GM12892 (cell line): ENCODE results near the gene DHCR7.

Experiments used
- POLR2A ChIP-seq: IDR thresholded peaks from 2 replicates; pipeline ENCODE4 v1.6.1; 2011; ENCODE audit warnings: low read depth, low read length, control low read depth
- POLR2AphosphoS5 ChIP-seq: IDR thresholded peaks from 2 replicates; pipeline ENCODE4 v1.6.1; 2011; ENCODE audit warnings: low read depth, low read length, control low read depth
- TAF1 ChIP-seq: IDR thresholded peaks from 2 replicates; pipeline ENCODE4 v1.6.1; 2011; ENCODE audit warnings: low read depth, mild to moderate bottlenecking, control low read depth, low read length, borderline replicate concordance

- TF ChIP-seq POLR2A (no peak), POLR2AphosphoS5 (no peak), TAF1 (no peak)
Observed at GRCh38 chr11:71423181-71423790, 24.9 kb downstream of the DHCR7 start.
